HG03064 (cell line): ENCODE data around the gene EFCAB8.

Source experiments
- ATAC-seq: cut with Tn5 transposase; IDR thresholded peaks from one replicate; pipeline ENCODE4 v1.9.1; 2021; ENCODE audit warnings: low read depth; ENCODE audit not compliant: unreplicated experiment

Gene EFCAB8, protein sequence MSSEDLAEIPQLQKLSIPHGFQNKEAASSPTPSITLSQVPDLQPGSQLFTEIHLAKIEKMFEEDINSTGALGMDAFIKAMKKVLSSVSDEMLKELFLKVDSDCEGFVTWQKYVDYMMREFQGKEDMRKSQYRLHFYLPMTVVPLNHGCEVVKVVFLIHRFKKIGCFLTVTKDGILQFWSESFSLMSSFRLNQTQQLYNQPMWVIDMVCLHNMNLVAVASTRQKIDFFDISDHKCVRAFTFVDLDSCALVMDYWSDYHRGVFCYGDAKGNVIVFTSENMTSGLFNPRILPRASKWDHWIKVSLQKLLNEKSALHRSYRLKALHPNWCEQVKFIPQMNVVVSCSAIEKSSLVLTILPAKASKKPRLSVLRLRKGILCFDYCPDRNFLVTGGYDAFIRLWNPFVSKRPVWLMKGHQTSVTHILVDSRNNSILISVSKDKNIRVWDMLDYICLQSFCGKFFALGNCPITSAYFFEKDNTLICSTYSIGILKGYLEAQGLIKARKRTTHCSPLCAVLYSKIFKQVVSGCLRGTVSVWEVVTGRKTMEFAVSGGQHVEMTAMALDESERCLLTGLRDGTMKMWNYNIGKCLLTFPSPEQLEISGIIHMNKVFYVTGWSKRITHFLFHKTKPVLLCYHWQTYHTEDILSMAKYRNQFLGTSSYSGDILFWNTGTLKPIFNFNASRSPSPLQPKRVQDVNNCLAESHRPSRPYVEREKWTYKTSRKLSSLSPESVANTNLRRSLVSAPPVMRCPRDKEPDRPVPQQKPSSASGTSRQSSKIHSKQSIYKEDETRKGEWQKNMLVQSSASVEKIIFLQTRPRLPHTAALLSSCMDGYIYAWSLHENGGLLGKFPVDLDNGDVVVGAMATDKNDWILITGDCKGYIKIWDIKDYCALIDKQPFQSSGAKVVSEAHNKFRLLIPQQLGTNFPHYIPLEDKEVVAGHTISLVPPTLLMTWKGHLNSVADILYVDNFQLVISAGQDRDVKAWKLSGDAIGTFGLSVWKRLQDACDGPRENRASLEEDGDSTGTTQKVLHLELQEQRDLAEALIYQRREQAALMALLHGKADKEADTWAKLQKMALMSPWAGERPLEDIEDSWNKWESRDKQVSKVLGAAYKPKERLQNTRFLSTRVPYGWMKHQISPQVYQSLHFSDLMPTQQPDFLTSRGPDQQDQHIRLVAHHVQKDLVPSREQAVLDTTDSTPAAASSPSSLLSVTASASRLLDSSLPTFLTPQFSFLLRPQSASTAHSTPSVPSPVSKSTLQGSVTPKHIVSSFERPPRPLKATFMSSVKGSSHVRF

DNA sequence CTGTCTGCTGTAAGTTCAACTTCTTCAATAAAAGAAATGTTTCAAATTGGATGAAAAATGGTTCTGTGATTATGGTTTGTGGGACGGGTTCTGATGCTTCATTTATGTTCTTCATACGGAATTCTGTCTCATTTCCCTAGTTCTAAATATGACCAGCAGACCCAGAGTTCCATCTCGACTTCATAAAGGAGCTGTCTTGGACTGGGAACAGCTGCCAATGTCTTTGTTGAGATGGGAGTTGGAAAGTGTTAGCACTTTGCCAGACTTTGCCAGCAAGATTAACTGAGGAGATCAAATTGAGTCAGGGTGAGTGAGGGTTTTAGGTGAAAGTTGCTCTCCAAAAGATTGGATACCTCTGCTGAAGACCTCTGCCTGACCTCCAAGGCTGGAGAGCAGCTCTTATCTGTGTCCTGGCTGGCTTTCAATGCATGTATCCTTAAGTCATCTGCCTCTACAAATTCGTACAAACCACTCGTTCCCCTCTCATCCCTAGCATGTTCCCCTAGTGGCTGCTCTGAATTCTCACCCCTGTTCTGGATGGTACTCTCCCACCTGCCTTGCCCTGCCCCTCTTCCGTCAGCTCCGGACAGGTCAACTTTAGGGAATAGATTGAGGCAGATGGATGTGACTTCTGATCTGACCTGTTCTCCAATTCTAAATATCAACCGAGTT lies at the start of gene EFCAB8:
TSS of gene EFCAB8 (plus strand) at position 223 of the 672 bp plus-strand sequence. CDS start 4,870 bp downstream, outside the sequence.
- ATAC-seq, result no peak

DNA sequence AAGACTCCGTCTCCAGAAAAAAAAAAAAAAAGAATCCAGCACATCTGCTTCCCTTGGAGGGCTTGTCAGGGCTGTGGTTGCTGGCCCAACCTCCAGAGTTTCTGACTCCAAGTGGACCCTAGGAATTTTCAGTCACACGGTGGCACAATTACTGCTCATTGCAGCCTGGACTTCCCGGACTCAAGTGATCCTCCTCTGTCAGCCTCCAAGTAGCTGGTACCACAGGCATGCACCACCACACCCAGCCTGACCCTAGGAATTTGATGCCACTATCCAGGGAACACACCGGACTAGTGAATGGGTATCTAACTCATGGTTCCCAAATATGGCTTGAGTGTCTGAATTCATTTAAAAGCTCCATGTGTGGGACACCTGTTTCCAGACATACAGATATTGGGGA lies 48.8 kb upstream of the EFCAB8 start:
- ATAC-seq, result no peak

DNA sequence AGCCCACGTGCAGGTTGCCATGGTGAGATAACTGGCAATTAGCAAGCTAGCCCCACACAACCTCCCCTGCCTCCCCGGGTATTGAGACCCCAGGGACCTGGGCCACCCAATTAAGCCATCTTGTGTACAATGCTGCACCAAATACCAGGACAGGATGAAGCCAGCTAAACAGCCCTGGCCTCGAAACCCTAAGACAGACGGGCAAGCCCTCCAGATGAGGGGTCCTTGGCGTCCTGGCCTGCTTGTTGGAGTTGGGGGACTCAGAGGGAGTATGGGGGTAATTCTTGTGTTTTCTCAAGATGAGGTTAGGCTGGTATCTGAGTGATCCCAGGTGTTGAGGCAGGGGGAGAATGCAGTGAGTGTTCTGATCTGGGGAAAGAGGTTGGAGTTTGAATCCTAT lies 47.8 kb upstream of the EFCAB8 start:
- no peak for ATAC-seq

DNA sequence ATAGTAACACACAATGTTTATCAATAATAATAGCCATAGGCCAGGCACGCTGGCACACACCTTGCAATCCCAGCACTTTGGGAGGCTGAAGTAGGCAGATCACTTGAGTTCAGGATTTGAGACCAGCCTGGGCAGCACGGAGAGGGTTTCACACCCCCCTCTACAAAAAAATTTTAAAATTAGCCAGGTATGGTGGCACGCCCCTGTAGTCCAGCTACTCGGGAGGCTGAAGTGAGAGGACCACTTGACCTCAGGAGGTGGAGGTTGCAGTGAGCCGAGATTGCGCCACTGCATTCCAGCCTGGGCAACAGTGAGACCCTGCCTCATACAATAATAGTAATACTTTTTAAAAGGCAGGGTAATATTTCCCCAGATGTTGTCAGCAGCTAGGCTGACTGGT lies 46.8 kb upstream of the EFCAB8 start:
- no peak for ATAC-seq

DNA sequence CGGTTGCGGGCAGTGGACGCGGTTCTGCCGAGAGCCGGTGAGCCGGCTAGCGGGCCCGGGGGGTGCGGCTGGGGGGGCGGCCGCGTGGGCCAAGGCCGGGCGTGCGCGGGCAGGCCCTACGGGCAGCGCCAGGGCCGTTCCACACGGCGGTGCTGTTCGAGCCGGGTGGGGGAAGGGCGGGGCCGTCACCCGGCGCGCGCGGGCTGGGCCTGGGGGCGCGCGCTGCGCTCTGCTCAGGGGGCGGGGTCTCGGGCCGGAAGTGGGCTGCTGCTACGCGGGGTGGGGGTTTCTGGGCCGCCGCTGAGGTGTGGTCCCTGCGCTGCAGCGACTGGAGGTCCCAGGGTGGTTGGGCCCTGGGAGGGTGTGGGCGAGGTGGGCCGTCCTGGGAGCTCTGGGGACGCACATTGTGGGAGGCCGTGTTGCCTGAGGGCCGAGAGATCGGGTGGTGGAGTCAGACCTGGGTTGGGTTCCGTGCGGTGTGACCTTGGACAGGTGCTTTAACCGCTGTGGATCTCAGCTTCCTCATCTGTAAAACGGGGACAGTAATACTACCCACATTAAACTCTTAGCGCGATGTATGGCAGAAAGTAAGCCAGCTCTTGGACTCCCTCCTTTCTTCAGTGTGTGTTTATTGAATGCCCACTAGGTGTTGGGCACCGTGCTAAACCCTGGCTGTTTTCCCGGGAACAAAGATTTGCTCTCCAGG lies 38.6 kb upstream of the EFCAB8 start:
- ATAC-seq, result peak; percentile 52

DNA sequence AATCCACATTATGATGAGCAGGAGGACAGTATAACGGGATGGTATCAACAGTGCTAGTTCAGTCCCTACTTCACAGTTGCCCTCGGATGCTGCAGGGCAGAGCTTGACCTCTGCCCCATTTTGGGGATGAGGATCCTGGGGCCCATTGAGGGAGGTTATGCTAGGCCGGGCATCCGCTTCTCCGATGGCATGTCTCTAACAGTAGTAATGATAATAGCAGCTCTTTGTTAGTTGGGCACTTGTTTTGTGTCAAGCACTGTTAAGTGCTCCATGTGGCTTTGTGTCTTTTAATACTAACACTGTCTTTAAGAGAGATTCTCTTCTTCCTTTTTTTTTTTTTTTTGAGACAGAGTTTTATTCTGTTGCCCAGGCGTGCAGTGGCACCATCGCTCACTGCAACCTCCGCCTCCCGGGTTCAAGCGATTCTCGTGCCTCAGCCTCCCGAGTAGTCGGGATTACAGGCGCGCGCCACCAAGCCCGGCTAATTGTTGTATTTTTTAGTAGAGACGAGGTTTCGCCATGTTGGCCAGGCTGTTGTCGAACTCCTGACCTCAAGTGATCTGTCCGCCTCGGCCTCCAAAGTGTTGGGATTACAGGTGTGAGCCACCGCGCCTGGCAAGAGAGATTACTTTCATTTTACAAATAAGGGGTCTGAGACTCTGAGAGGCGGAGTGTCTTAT lies 37.9 kb upstream of the EFCAB8 start:
- no peak for ATAC-seq

DNA sequence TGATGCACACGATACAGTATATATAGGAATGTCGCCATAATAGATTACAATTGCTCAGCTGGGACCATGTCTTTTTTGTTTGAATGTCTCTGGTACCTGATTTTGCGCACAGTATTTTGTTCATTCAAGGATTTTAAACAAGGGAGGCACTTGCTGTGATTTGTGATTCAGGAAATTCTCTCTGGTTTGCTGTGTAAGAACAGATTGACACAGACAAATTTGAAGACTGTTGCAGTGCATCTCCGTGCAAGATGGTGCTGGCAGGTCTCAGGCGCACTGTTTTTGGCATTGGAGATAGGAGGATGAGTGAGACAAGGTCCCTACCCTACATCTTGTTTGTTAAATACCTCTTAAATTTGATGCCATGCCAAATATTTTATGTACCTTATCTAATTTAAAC lies 36.5 kb upstream of the EFCAB8 start:
- ATAC-seq, result no peak

DNA sequence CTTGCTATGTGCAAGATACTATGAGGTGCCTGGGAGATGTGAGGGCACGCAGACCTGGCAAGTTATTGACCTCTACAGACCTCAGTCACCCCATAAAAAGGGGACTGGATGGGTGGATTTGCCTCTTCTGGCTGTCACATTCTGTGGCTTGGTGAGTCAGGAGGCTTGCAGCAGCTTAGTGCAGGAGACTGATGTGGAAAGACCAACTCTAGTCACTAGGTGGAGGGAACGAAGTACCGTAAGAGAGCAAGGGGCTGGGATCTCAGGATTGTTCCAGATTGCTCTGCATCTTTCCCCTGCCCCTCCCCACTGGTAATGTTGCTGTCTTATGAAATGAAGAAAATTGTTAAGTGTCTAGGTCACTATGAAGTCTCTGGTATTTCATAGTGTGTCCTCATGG lies 35.6 kb upstream of the EFCAB8 start:
- no peak for ATAC-seq

DNA sequence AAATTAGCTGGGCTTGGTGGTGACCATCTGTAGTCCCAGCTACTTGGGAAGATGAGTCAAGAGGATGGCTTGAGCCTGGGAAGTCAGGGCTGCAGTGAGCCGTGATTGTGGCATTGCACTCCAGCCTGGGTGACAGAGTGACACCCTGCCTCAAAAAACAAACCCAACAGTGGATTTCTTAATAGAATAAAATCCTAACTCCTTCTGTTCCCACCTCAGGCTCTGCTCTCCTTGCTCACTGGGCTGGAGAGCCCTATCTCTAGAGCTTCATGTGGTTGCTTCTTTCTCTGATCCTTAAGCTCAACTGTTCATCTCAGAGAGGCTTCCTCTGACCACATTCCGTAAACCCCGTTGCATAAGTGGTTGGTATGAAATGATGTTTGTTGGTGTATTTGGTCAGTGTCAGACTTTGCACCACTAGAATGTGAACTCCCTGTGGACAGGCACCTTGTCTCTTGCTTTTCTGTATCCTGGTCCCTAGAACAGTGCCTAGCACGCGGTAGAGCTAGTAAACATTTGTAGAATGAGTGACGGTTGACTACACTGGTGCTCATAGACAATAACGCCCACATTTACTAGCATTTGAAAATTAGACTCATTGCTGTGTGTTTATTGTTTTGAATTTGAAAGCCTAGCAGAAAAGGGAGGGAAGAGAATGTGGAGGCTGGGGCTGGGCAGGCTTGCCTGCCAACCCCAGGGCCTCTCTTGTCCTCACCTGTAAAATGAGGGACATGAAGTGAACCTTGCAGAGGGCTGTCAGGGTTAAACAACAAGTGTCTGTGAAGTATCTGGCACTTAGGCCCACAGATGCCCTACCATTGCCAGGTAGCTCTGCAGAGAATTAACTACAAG lies 34.8 kb upstream of the EFCAB8 start:
- no peak for ATAC-seq

DNA sequence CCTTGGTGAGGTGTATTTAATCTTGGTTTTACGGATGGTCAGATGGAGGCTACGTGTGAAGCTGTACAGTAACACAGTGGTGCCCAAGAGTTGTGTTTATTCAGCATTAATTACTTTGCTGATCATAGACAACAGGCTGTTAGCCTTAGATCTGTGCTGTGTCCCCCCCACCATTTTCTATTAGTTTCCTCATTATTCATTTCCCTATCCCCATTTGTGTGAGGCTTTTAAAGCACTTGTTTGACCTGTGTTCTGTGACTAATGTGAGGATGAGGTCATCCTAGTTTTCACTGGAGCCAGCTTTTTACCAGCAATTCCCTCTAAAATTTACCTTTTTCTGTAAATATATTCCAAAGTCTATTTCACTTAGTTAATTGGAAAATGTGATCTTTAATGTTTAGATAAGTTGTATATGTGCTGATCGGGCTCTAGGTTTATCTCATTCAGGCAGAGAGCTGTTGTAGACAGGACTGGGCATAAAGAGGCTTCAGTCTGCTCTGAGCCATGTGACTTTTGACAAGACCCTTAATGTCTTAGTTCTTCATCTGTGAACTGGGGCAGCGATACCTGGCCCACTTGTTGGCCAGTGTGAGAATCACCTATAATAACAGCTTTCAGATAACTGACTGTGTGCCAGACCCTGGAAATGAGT lies 30.6 kb upstream of the EFCAB8 start:
- ATAC-seq, result no peak

DNA sequence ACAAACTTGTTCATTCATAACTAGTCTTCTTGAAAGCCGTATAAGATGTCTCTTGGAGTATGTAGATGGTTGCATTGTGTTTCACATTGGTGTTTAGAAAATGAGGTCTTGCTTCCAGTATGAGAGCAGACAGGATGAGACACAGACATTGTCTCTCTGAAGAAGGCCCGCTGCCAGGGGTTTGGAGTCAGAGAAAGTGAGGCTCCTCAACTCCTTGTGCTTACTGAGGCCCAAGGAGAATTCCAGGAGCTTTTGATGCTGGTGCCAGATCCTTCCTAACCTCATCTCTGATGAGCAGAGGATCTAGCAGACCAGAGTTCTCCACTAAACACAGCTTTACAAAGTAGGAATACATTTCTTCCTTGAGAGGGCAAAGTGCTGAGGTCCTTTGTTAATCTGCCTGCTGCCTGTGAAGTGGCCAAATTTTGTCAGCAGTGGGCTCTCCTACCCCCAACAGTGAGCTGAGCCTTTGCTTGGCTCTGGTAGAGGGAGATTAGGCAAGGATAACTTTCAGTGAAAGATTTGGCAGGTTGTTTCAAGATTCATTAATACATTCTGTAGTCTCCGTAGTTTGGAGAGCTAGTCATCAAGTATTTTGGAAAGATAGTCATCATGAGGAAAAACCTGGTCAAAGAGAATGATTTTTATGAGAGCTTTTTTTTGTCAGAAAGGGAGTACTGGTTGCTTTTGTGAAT lies 29.3 kb upstream of the EFCAB8 start:
- ATAC-seq, result no peak

DNA sequence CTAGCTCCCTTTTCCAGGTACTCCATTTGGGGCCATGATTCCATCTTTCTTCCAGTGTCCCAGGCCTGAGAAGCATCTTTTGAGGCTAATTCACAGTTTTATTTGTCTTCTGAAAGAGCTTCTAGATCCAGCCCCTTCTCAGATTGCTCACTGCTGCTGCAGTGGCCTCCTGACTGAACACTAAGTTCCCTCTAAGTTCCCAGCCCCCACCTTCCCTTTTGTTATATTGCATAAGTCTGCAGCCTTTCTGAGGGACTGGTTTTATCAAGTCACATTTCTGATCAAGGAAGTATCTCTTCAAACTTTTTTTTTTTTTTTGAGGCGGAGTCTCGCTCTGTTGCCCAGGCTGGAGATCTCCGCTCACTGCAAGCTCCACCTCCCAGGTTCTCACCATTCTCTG lies 28.3 kb upstream of the EFCAB8 start:
- no peak for ATAC-seq

DNA sequence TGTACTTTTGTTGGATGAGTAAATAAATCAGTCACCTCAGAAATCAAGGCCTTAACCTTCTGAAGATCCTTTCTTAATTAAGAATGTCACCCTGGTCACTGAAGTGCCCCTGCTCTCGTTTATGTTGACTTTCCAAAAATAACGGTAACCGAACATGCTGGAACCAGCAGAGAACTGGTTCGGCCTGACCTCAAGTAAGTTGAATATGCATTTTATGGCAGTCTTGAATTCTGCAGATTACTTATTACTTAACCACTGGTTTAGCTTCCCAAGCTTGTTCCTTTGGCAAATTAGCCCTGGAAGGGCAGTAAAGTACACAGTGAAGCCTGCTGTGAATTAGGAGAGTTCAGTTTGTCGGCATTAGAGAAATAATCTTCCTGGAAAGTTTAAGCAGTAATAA lies 26.7 kb upstream of the EFCAB8 start:
- ATAC-seq, result no peak

DNA sequence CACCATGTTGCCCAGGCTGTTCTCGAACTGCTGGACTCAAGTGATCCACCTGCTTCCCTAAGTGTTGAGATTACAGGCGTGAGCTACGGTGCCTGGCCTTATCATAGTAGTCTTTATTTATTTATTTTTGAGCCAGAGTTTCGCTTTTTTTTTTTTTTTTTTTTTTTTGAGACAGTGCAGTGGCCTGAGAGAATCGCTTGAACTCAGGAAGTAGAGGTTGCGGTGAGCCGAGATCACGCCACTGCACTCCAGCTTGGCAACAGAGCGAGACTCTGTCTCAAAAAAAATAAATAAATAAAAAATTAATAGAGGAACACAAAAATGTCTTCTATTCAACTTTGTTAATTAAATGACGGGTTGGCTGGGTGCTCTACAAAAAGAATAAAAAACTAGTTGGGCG lies 26.1 kb upstream of the EFCAB8 start:
- ATAC-seq, result no peak

DNA sequence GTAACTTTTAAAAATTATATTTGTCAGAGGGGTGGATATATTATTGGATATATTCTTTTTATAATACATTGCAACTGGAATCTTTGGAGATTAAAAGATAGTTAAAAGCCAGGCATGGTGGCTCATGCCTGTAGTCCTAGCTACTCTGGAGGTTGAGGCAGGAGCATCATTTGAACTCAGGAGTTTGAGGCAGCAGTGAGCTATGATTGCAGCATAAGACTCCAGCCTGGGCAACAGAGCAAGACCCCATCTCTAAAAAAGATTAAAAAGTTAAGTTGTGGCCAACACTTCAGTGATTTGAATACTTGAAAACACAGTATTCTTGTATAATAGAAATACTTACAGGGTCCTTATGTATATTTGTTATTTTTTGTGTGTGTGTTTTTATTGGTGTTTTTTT lies 23.8 kb upstream of the EFCAB8 start:
- no peak for ATAC-seq

DNA sequence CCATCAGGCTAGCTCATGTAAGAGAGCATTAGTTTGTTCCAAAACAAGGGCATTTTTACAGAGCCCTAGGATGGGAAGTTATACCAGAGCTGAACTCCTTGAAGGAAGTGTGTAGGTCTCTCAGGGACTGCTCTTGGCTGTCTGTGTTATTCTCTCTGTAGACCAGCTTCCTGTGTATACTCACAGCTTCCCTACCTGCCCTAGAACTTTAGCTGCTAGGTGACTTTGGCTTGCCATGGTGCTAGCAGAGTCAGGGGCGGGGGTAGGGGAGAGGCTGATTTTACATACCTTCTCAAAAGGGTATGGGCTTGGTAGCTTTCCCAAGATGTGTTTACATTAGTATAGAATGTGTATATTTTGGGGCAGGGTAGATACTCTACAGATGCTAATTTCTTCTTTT lies 21.6 kb upstream of the EFCAB8 start:
- ATAC-seq, result no peak
